ENCODE results near the gene NBEA.
"Not testable (repeated sequence)": the region's sequence is repeated elsewhere in the genome, so short reads cannot be mapped to it uniquely, and the experiment has no call there.

NBEA gene

DNA sequence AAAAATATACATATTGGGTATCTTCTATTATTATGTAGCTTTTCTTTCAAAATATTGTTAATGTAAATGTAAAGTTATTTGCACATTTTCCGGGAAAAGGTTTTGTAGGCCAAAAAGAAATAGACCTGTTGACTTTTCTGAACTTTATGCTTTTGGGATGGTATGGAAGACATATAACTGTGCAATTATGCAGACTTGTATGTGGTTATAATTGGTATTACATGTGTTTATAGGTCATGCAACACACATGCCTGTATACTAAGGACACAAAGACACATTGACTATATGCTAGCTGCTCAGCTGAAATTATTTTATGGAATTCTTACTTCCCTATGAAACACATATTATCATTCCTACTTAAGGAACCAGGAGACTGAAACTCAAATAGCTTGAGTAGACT is 2.3 kb upstream of the NBEA start:
- H3K4me3 Mint-ChIP-seq = no peak overlapping the region
- peaks cover 34 to 38% of the 10 kb centered on the region in 2 donors for H3K27me3 Mint-ChIP-seq
- DNase-seq (no peak), ATAC-seq (replicated peaks) (no peak)
- H3K4me1 Mint-ChIP-seq = peaks cover 14 to 16% of the 10 kb centered on the region in 2 donors
- no peaks in the 10 kb centered on the region for H3K9me3 Mint-ChIP-seq
- no peaks in the 10 kb centered on the region for H3K36me3 Mint-ChIP-seq
- no peak overlapping the region for H3K27ac Mint-ChIP-seq

DNA sequence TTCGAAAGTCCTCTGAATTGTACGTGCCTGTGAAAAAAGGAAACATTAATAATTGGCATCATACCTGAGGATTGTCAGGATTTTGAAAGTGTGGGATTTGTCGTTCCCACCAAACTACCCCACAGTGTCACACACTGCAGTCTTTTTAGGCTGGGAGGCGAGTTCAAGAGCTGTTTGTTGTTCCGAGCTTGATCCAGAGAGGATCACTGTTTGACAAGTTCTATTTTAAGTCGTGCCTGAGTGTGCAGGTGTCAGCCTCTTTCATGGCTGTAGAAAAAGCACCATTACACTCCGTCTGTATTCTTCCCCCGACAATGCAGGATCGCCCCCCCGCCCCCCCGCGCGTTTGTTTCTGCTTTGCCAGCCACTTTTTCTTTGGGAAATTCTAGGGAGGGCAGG is 635 bp upstream of the NBEA start:
- Mint-ChIP-seq H3K27ac (peak overlapping the region; percentile 65), H3K4me3 (peak overlapping the region; percentile 96 to 98), H3K4me1 (peaks cover 14 to 16% of the 10 kb centered on the region in 2 donors), H3K36me3 (no peaks in the 10 kb centered on the region), H3K9me3 (no peaks in the 10 kb centered on the region), H3K27me3 (peaks cover 24 to 25% of the 10 kb centered on the region in 2 donors)
- DNase-seq = no peak
- ATAC-seq (replicated peaks) = no peak

DNA sequence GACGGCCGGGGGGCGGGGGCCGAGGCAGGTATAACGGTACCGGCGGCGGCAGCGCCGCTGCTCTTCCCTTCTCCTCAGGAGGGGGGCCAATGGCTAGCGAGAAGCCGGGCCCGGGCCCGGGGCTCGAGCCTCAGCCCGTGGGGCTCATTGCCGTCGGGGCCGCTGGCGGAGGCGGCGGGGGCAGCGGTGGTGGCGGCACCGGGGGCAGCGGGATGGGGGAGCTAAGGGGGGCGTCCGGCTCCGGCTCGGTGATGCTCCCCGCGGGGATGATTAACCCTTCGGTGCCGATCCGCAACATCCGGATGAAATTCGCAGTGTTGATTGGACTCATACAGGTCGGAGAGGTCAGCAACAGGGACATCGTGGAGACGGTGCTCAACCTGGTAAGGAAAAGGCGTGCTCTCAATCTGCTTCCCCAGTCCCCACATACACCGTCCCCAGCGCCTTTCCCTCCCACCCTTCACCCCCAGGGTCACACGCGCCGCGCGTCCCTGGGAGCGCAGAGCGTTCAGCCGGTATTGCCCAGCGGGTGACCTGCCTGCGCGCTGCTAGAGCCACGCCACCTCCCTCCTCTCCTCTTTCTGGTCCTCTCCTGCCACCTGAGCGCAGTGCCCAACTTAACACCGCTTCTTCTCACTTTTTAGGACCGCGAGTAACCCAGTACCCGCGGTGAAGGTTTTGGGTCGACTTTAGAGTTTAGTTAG is 814 bp downstream of the NBEA start:
- H3K9me3 Mint-ChIP-seq = no peaks in the 10 kb centered on the region
- peak; percentile 20 to 28 for ATAC-seq (replicated peaks)
- peak overlapping the region; percentile 96 to 98 for H3K4me3 Mint-ChIP-seq
- peaks cover 14 to 16% of the 10 kb centered on the region in 2 donors for H3K4me1 Mint-ChIP-seq
- peaks cover 17 to 21% of the 10 kb centered on the region in 2 donors for H3K27me3 Mint-ChIP-seq
- H3K27ac Mint-ChIP-seq = peak overlapping the region; percentile 38
- no peaks in the 10 kb centered on the region for H3K36me3 Mint-ChIP-seq
- DNase-seq = no peak

DNA sequence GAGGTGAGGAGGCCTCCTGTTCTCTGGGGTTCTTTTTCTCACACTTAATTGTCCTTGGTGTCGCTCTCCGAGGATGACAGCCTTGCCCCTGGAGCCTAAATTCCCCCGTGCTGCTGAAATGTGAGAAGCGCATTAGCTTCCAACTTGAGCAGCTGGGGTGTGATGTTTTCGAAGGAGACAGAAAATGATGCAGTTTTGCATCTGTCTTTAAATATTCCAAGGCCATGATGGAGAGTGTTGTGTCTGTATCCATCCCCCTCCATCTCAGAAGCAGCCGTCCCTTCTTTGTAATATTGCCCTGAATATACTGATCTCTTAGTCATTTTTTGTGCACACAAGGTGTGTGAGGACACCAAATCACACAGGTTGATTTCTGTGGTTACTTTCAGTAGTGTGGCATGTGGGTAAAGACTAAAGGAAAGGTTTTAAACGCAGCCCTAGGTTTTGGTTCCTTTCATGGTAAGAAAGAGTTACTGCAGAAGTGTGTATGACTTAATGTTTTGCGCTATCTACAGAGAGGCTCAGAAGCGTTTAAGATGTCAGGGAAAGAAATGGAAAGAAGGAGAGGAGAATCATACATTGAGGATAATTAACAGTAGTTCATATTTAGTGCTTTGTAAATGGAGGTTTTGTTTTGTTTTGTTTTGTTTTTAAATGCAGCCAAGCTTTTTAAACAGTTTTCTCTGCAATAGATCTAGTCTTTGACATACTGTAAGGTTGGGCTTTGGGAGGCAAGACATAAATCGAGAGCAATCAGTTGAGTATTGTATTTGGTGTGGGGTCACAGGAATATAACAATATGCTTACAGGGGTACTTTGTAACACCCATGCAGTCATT is 1.6 kb downstream of the NBEA start:
- ATAC-seq (replicated peaks) (peak; percentile 15 to 20), DNase-seq (no peak)
- Mint-ChIP-seq H3K4me1 (peaks cover 14 to 17% of the 10 kb centered on the region in 2 donors), H3K27ac (peak overlapping the region; percentile 38), H3K4me3 (peak overlapping the region; percentile 96 to 98), H3K27me3 (peaks cover 15 to 17% of the 10 kb centered on the region in 2 donors), H3K9me3 (no peaks in the 10 kb centered on the region), H3K36me3 (no peaks in the 10 kb centered on the region)

DNA sequence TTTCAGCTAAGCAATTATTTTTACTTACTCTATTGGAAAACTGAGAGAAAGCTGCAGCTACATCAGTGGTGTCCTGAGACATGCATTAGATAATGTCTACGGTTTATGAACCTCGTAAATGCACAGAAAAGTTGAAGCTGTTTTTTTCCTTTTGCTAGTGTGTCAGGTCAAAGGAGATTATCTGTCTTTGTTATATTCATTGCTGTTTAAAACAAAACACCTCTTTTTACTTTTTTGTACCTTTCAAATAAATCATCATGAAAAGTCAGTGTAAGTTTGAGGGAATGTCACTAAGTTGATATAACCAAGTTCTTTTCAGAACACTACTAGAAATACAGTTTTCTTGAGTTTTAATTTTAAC is 2.2 kb downstream of the NBEA start:
- no peak for ATAC-seq (replicated peaks)
- peaks cover 10 to 12% of the 10 kb centered on the region in 2 donors for H3K27me3 Mint-ChIP-seq

DNA sequence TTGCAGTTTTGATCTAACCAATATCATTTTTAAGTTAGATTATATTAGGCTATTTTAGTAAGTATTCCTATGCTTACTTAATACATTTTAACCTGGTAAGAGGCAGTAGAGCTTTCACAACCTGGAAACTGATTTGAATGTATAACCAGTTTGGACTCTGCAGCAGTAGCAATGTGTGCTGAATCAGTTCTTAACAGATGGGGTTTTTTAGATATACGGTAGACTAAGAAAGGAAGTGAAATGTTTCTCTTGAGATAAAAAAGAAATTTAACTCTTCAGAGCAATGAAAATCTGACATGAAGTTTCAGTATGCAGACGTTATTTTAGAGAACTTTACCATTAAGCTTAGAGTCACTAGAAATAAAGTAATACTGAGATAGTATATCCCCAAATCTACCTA is 2.7 kb downstream of the NBEA start:
- Mint-ChIP-seq H3K27ac (no peak overlapping the region), H3K4me3 (no peak overlapping the region), H3K4me1 (peaks cover 14 to 17% of the 10 kb centered on the region in 2 donors), H3K27me3 (peaks cover 10 to 12% of the 10 kb centered on the region in 2 donors), H3K9me3 (no peaks in the 10 kb centered on the region), H3K36me3 (no peaks in the 10 kb centered on the region)
- ATAC-seq (replicated peaks) (no peak), DNase-seq (no peak)

More for the DNA sequence above, 2.2 kb downstream of the NBEA start:
- H3K4me3 Mint-ChIP-seq = no peak overlapping the region
- no peak overlapping the region for H3K27ac Mint-ChIP-seq
- no peaks in the 10 kb centered on the region for H3K36me3 Mint-ChIP-seq
- DNase-seq = no peak
- no peaks in the 10 kb centered on the region for H3K9me3 Mint-ChIP-seq
- H3K4me1 Mint-ChIP-seq = peaks cover 14 to 17% of the 10 kb centered on the region in 2 donors

DNA sequence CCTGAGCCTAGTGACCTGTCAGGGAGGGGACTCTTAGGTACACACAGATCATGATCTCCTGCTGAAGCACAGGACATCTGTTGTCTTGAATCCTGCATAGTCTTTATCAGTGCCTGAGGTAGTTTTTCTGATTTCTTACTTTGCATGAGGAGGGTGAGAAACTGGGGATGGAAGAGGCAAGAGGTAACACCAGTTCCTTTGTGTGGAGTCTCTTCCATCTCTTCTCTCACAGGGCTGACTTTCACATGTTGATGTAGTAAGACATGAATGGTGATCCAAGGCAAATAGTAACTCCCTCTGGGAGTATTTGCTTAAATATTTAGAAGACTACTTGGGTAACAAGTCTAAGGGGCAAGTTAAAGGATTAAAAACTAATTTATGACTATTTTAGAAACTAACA is 9.5 kb downstream of the NBEA start:
- Mint-ChIP-seq H3K27ac (no peak overlapping the region), H3K4me3 (no peak overlapping the region), H3K9me3 (peaks cover 3 to 5% of the 10 kb centered on the region in 2 donors), H3K4me1 (peaks cover 0 to 1% of the 10 kb centered on the region in 2 donors), H3K36me3 (no peaks in the 10 kb centered on the region), H3K27me3 (no peaks in the 10 kb centered on the region)
- ATAC-seq (replicated peaks) = no peak
- no peak for DNase-seq

DNA sequence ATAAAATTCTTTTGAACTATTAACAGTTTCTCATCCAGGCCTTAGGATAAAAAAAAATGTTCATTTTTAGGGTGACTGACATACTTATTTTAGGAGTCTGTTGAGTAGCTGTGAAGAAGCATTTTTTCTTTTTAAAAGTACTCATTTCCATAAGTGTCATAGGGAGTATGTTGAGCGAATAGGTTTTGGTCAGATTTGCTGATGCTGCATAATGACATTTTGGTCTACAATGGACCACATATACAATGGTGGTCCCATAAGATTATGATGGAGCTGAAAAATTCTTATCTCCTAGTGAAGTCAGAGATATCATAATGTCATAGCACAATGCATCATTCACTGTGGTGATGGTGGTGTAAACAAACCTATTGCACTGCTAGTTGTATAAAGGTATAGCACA is 17.4 kb downstream of the NBEA start:
- H3K27me3 Mint-ChIP-seq = no peaks in the 10 kb centered on the region
- no peaks in the 10 kb centered on the region for H3K36me3 Mint-ChIP-seq
- no peaks in the 10 kb centered on the region for H3K4me1 Mint-ChIP-seq
- DNase-seq = no peak
- no peak overlapping the region for H3K27ac Mint-ChIP-seq
- no peak overlapping the region for H3K4me3 Mint-ChIP-seq
- no peak for ATAC-seq (replicated peaks)
- H3K9me3 Mint-ChIP-seq = peaks cover 0 to under 1% of the 10 kb centered on the region in 2 donors

DNA sequence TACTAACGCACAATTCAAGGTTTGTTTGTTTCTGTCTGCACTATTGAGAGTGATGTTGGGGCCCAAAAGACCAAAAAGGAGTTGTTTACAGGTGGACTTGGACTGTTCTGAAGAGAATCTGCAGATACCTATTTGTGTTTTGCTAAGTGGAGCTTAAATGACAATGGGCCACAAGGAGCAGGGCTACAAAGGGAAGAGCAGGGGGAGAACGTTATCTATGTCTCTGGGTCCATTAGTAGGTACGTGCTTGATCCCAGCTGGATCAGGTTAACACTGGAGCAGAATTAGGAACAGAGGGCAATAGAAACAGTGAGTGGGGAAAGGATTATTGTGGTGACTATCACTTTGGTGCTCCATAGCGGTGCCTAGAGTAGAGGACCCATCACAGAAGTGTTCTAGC is 22.5 kb downstream of the NBEA start:
- Mint-ChIP-seq H3K4me3 (no peak overlapping the region), H3K9me3 (peaks cover 2 to 3% of the 10 kb centered on the region in 2 donors), H3K36me3 (no peaks in the 10 kb centered on the region), H3K27ac (no peak overlapping the region), H3K27me3 (no peaks in the 10 kb centered on the region), H3K4me1 (no peaks in the 10 kb centered on the region)
- no peak for ATAC-seq (replicated peaks)
- no peak for DNase-seq

DNA sequence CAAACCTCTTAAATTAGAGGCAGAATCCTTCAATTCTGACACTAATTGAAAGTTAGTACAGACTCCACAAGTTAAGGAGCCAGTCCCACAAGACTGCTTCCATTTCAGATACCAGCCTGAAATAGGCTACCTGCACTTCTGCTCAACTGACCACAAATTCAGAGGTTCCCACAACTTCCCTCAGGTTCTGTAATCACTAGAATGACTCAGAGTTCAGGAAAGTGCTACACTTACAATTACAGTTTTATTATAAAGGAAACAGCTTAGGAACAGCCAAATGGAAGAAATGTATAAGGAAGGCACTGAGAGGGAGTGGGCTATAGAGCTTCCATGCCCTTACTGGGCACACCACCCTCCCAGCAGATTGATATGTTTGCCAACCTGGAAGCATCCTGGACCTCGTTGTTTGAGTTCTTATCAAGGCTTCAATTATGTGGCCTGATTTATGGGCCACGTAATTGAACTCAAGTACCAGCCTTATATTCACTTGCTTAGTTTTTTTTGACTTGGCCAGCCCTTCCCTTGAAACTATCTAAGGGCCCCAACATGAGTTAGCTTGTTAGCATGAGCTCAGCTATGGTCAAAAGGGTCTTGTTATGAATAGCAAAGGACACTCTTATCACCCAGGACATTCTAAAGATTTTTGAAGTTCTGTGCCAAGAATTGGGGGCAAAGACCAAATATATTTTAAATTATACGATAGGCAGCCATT is 25.9 kb downstream of the NBEA start:
- Mint-ChIP-seq H3K36me3 (peaks cover 5 to 10% of the 10 kb centered on the region in 2 donors), H3K27me3 (no peaks in the 10 kb centered on the region), H3K9me3 (peaks cover 13 to 20% of the 10 kb centered on the region in 2 donors), H3K27ac (no peak overlapping the region), H3K4me3 (no peak overlapping the region), H3K4me1 (no peaks in the 10 kb centered on the region)
- ATAC-seq (replicated peaks) (no peak), DNase-seq (no peak)

DNA sequence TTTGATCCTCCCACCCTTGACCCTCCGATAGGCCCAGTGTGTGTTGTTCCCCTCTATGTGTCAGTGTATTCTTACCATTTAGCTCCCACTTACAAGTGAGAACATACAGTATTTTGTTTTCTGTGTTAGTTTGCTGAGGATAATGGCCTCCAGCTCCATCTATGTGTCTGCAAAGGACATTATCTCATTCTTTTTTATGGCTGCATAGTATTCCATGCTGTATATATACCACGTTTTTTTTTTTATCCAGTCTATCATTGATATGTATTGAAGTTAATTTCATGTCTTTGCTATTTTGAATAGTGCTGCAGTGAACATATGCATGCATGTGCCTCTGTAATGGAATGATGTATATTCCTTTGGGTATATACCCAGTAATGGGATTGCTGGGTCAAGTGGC is 27.5 kb downstream of the NBEA start:
- not testable (repeated sequence) for ATAC-seq (replicated peaks); H3K4me1 Mint-ChIP-seq; H3K27ac Mint-ChIP-seq; H3K4me3 Mint-ChIP-seq; DNase-seq; H3K27me3 Mint-ChIP-seq
- Mint-ChIP-seq H3K9me3 (peaks cover 17 to 24% of the 10 kb centered on the region in 2 donors), H3K36me3 (peaks cover 9 to 15% of the 10 kb centered on the region in 2 donors)

DNA sequence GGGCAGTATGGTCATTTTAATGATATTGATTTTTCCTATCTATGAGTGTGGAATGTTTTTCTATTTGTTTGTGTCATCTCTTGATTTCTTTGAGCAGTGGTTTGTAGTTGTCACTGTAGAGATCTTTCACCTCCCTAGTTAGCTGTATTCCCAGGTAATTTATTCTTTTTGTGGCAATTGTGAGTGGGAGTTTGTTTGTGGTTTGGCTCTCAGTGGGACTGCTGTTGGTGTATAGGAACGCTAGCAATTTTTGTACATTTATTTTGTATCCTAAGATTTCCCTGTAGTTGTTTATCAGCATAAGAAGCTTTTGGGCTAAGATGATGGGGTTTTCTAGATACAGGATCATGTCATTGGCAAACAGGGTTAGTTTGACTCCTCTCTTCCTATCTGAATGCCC is 28.9 kb downstream of the NBEA start:
- Mint-ChIP-seq H3K4me1 (no peaks in the 10 kb centered on the region), H3K4me3 (no peak overlapping the region), H3K9me3 (peaks cover 20 to 24% of the 10 kb centered on the region in 2 donors), H3K27me3 (no peaks in the 10 kb centered on the region), H3K27ac (no peak overlapping the region), H3K36me3 (peaks cover 12 to 20% of the 10 kb centered on the region in 2 donors)
- no peak for ATAC-seq (replicated peaks)
- DNase-seq = no peak

DNA sequence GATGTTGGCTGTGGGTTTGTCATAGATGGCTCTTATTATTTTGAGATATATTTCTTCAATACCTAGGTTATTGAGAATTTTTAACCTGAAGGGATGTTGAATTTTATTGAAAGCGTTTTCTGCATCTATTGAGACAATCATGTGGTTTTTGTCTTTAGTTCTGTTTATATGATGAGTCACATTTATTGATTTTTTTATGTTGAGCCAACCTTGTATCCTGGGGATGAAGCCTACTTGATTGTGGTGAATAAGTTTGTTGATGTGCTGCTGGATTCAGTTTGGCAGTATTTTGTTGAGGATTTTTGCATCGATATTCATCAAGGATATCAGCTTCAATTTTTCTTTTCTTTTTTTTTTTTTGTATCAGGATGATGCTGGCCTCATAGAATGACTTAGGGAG is 29.4 kb downstream of the NBEA start:
- Mint-ChIP-seq H3K9me3 (peaks cover 22 to 24% of the 10 kb centered on the region in 2 donors), H3K4me1 (no peaks in the 10 kb centered on the region), H3K27ac (no peak overlapping the region), H3K27me3 (no peaks in the 10 kb centered on the region), H3K36me3 (peaks cover 12 to 21% of the 10 kb centered on the region in 2 donors), H3K4me3 (no peak overlapping the region)
- ATAC-seq (replicated peaks) (no peak), DNase-seq (no peak)

DNA sequence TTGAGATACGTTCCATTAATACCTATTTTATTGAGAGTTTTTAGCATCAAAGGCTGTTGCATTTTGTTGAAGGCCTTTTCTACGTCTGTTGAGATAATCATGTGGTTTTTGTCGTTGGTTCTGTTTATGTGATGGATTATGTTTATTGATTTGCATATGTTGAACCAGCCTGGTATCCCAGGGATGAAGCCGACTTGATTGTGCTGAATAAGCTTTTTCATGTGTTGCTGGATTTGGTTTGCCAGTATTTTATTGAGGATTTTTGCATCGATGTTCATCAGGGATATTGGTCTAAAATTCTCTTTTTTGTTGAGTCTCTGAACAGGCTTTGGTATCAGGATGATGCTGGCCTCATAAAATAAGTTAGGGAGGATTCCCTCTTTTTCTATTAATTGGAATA is 43.1 kb downstream of the NBEA start:
- H3K27me3 Mint-ChIP-seq; H3K4me3 Mint-ChIP-seq; DNase-seq; H3K4me1 Mint-ChIP-seq; ATAC-seq (replicated peaks); H3K27ac Mint-ChIP-seq: not testable (repeated sequence)
- Mint-ChIP-seq H3K9me3 (peaks cover 16 to 19% of the 10 kb centered on the region in 2 donors), H3K36me3 (peaks cover 9 to 16% of the 10 kb centered on the region in 2 donors)
